Suprapubic skin (tissue), 3 donors: Measurements from ENCODE around the gene BCL2A1.
"Not testable (repeated sequence)": the region's sequence is repeated elsewhere in the genome, so short reads cannot be mapped to it uniquely, and the experiment has no call there.

ENCODE experiments used
- EP300 ChIP-seq: sonication (generic); formaldehyde crosslinking; IDR thresholded peaks from one replicate; pipeline ENCODE4 v1.6.1; 2017; ENCODE audit warnings: antibody characterized with exemption
- TF ChIP-seq, protein P1 (sequence below), 2 donors: fragments of 200-600 bp in 1 of 2; fragments of 450-650 bp in 1 of 2; sonication (generic) in 1 of 2; IDR thresholded peaks; one replicate each; pipeline ENCODE4 v1.5.1; 2016 to 2019; ENCODE audit warnings: antibody characterized with exemption in 2 of 2, mild to moderate bottlenecking in 1 of 2, moderate library complexity in 1 of 2

DNA sequence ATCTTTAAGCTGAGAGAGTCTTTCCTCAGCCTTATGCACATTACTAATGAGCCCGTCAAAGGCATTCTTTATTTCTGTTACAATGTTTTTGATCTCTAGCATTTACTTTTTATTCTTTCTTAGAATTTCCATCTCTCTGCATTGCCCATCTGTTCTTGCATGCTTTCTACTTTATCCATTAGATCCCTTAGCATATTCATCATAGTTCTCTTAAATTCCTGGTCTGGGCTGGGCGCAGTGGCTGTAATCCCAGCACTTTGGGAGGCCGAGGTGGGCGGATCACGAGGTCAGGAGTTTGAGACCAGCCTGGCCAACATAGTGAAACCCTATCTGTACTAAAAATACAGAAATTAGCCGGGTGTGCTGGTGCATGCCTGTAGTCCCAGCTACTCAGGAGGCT, 49.2 kb upstream of the BCL2A1 start:
- TF ChIP-seq EP300, result not testable (repeated sequence)
- TF ChIP-seq, protein P1, sequence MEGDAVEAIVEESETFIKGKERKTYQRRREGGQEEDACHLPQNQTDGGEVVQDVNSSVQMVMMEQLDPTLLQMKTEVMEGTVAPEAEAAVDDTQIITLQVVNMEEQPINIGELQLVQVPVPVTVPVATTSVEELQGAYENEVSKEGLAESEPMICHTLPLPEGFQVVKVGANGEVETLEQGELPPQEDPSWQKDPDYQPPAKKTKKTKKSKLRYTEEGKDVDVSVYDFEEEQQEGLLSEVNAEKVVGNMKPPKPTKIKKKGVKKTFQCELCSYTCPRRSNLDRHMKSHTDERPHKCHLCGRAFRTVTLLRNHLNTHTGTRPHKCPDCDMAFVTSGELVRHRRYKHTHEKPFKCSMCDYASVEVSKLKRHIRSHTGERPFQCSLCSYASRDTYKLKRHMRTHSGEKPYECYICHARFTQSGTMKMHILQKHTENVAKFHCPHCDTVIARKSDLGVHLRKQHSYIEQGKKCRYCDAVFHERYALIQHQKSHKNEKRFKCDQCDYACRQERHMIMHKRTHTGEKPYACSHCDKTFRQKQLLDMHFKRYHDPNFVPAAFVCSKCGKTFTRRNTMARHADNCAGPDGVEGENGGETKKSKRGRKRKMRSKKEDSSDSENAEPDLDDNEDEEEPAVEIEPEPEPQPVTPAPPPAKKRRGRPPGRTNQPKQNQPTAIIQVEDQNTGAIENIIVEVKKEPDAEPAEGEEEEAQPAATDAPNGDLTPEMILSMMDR (IDR thresholded peaks at IDR 0.05), result not testable (repeated sequence)
